B cell (primary cell): Measurements from ENCODE around the gene NAA35.

Experiments
- CTCF ChIP-seq: fragments of 200-600 bp; IDR thresholded peaks from one replicate; pipeline ENCODE4 v1.8.0; 2022; ENCODE audit warnings: antibody characterized with exemption, mild to moderate bottlenecking
- EZH2 ChIP-seq: IDR thresholded peaks from 2 replicates; pipeline ENCODE4 v1.6.1; 2012; ENCODE audit warnings: borderline replicate concordance, low read depth, mild to moderate bottlenecking, moderate library complexity, low read length; ENCODE audit not compliant: insufficient read depth, poor library complexity, severe bottlenecking

- no peak for TF ChIP-seq CTCF
- TF ChIP-seq EZH2 = no peak
Observed at GRCh38 chr9:85895685-85896084, 45.3 kb upstream of the NAA35 start.
